ENCODE data around the gene GINS3. TPM values are rescaled to one million over a fixed set of nuclear protein-coding genes. Genes with fewer than 3 reads are reported as not detected.
"Not testable (repeated sequence)": the region's sequence is repeated elsewhere in the genome, so short reads cannot be mapped to it uniquely, and the experiment has no call there.

GINS3 gene
- total RNA-seq, 1 donor, result 4.7 TPM

GRCh38 chr16:58409316-58409973, 17.2 kb downstream of the GINS3 start:
- peak; percentile 22 for DNase-seq (ENCODE audit: low read depth)
- TF ChIP-seq, protein P1, sequence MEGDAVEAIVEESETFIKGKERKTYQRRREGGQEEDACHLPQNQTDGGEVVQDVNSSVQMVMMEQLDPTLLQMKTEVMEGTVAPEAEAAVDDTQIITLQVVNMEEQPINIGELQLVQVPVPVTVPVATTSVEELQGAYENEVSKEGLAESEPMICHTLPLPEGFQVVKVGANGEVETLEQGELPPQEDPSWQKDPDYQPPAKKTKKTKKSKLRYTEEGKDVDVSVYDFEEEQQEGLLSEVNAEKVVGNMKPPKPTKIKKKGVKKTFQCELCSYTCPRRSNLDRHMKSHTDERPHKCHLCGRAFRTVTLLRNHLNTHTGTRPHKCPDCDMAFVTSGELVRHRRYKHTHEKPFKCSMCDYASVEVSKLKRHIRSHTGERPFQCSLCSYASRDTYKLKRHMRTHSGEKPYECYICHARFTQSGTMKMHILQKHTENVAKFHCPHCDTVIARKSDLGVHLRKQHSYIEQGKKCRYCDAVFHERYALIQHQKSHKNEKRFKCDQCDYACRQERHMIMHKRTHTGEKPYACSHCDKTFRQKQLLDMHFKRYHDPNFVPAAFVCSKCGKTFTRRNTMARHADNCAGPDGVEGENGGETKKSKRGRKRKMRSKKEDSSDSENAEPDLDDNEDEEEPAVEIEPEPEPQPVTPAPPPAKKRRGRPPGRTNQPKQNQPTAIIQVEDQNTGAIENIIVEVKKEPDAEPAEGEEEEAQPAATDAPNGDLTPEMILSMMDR (IDR thresholded peaks at IDR 0.05; ENCODE audit: insufficient read depth, low read depth, low read length), result no peak
- H3K4me3 ChIP-seq (ENCODE audit: low read depth, low read length), result no peak overlapping the region

DNA sequence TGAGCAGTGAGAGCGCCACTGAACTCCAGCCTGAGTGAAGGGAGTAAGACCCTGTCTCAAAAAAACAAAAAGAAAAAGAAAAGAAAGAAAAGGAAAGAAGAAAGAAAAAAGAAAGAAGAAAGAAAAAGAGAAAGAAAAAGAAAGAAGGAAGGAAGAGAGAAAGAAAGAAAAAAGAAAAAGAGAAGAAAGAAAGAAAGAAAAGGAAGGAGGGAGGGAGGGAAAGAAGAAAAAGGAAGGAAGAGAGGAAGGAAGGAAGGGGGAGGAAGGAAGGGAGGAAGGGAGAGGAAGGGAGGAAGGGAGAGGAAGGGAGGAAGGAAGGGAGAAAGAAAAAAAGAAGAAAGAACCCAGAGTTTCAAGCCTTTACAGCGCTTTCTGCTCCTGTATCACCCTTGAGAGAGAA, 19.1 kb downstream of the GINS3 start:
- H3K4me3 ChIP-seq (ENCODE audit: low read depth, low read length), result no peak overlapping the region
- TF ChIP-seq, protein P1 (IDR thresholded peaks at IDR 0.05; ENCODE audit: insufficient read depth, low read depth, low read length), result no peak
- DNase-seq (ENCODE audit: low read depth), result no peak

GRCh38 chr16:58411736-58412614, 19.7 kb downstream of the GINS3 start:
- no peak overlapping the region for H3K4me3 ChIP-seq (ENCODE audit: low read depth, low read length)
- no peak for DNase-seq (ENCODE audit: low read depth)
- TF ChIP-seq, protein P1 (IDR thresholded peaks at IDR 0.05; ENCODE audit: insufficient read depth, low read depth, low read length), result no peak

DNA sequence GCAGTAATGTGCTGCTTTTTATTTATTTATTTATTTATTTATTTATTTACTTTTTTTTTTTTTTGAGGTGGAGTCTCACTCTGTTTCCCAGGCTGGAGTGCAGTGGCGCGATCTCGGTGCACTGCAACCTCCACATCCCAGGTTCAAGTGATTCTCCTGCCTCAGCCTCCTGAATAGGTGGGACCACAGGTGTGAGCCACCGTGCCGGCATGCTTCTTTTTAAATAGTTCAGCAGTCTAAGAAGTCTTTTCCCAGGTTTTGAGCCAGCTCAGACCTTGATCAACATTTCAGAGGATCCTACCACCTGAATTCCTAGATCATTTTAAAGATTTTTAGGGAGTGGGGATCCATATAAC, 20.3 kb downstream of the GINS3 start:
- not testable (repeated sequence) for DNase-seq (ENCODE audit: low read depth); H3K4me3 ChIP-seq (ENCODE audit: low read depth, low read length)

DNA sequence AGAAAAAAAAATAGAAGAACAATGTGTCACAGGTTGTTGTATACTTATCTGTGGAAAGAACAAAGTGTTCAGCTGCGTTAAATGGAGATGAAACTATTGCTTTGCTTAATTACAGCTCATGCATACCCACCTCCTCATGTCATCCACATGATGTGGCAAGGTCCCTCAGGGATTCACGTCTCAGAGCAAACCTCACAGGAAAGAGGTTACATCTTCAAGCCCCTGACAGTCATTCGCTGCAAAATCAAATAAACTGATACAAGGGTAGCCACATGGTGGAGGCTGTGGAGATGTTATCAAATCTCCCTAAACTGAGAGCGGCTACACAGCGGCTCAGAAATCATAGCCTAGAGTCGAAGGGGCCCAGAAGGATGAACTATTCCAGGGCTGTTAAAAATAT, 21.1 kb downstream of the GINS3 start:
- no peak overlapping the region for H3K4me3 ChIP-seq (ENCODE audit: low read depth, low read length)
- DNase-seq (ENCODE audit: low read depth), result no peak
- TF ChIP-seq, protein P1 (IDR thresholded peaks at IDR 0.05; ENCODE audit: insufficient read depth, low read depth, low read length), result no peak

GRCh38 chr16:58415003-58415402, 22.7 kb downstream of the GINS3 start:
- H3K4me3 ChIP-seq (ENCODE audit: low read depth, low read length), result no peak overlapping the region
- no peak for DNase-seq (ENCODE audit: low read depth)

GRCh38 chr16:58415961-58416360, 23.7 kb downstream of the GINS3 start:
- not testable (repeated sequence) for DNase-seq (ENCODE audit: low read depth); H3K4me3 ChIP-seq (ENCODE audit: low read depth, low read length)

More at GRCh38 chr16:58415003-58415402, 22.7 kb downstream of the GINS3 start:
- TF ChIP-seq, protein P1 (IDR thresholded peaks at IDR 0.05; ENCODE audit: insufficient read depth, low read depth, low read length), result no peak

All from fibroblast of villous mesenchyme (primary cell).